ENCODE data around the gene BRD4.

BRD4 gene

GRCh38 chr19:15289673-15290072 lies 42.7 kb downstream of the BRD4 start:
- DNase-seq (ENCODE audit: low spot score): no peak

- DNase-seq (ENCODE audit: low spot score): no peak
Measured at GRCh38 chr19:15288146-15288963, 44.0 kb downstream of the BRD4 start.

GRCh38 chr19:15287496-15287895 lies 44.8 kb downstream of the BRD4 start:
- DNase-seq (ENCODE audit: low spot score): no peak

- no peak for DNase-seq (ENCODE audit: low spot score)
Measured at GRCh38 chr19:15286688-15287365, 45.5 kb downstream of the BRD4 start.

- no peak for DNase-seq (ENCODE audit: low spot score)
Measured at GRCh38 chr19:15285896-15286591, 46.3 kb downstream of the BRD4 start.

- no peak for DNase-seq (ENCODE audit: low spot score)
Measured at GRCh38 chr19:15284896-15285295, 47.4 kb downstream of the BRD4 start.

- DNase-seq (ENCODE audit: low spot score): no peak
Measured at GRCh38 chr19:15284091-15284490, 48.2 kb downstream of the BRD4 start.

GRCh38 chr19:15283141-15283883 lies 49.0 kb downstream of the BRD4 start:
- no peak for DNase-seq (ENCODE audit: low spot score)

GRCh38 chr19:15282311-15282705 lies 50.0 kb downstream of the BRD4 start:
- DNase-seq (ENCODE audit: low spot score): no peak

- DNase-seq (ENCODE audit: low spot score): no peak
Measured at GRCh38 chr19:15280915-15281683, 51.2 kb downstream of the BRD4 start.

- DNase-seq (ENCODE audit: low spot score): no peak
Measured at GRCh38 chr19:15280048-15280725, 52.2 kb downstream of the BRD4 start.

GRCh38 chr19:15279326-15279904 lies 52.9 kb downstream of the BRD4 start:
- DNase-seq (ENCODE audit: low spot score): no peak

- DNase-seq (ENCODE audit: low spot score): no peak
Measured at GRCh38 chr19:15276620-15277215, 55.6 kb downstream of the BRD4 start.

- DNase-seq (ENCODE audit: low spot score): no peak
Measured at GRCh38 chr19:15274477-15274876, 57.9 kb downstream of the BRD4 start.

GRCh38 chr19:15269806-15270205 lies 62.5 kb downstream of the BRD4 start:
- DNase-seq (ENCODE audit: low spot score): no peak

GRCh38 chr19:15268928-15269253 lies 63.4 kb downstream of the BRD4 start:
- DNase-seq (ENCODE audit: low spot score): no peak

GRCh38 chr19:15268192-15268927 lies 64.0 kb downstream of the BRD4 start:
- no peak for DNase-seq (ENCODE audit: low spot score)

GRCh38 chr19:15266683-15267082 lies 65.7 kb downstream of the BRD4 start:
- DNase-seq (ENCODE audit: low spot score): no peak

- no peak for DNase-seq (ENCODE audit: low spot score)
Measured at GRCh38 chr19:15265850-15266248, 66.5 kb downstream of the BRD4 start.
